MM.1S (cell line): ENCODE data around the gene PDPK1.
"Not testable (repeated sequence)": the region's sequence is repeated elsewhere in the genome, so short reads cannot be mapped to it uniquely, and the experiment has no call there.

Source experiments
- DNase-seq: peaks from one replicate; pipeline ENCODE4 v3.0.0-alpha.2; 2015
- H2AFZ ChIP-seq: fragments of 300-600 bp; sonication (generic); 2 replicates; pipeline ENCODE4 v1.6.0; 2016; ENCODE audit warnings: antibody characterized with exemption, low read length
- H3F3A ChIP-seq: fragments of 300-600 bp; sonication (generic); 2 replicates; pipeline ENCODE4 v1.6.1; 2016; ENCODE audit warnings: mild to moderate bottlenecking, antibody characterized with exemption, low read length, moderate library complexity, mixed read lengths; ENCODE audit not compliant: insufficient read depth
- H3K27ac ChIP-seq: fragments of 300-600 bp; sonication (generic); 2 replicates; pipeline ENCODE4 v1.5.1; 2016; ENCODE audit warnings: mild to moderate bottlenecking, low read length
- H3K27me3 ChIP-seq: fragments of 300-600 bp; sonication (generic); replicated peaks from 2 replicates; pipeline ENCODE4 v1.6.0; 2016; ENCODE audit warnings: low read length; ENCODE audit not compliant: insufficient read depth
- H3K36me3 ChIP-seq: fragments of 300-600 bp; sonication (generic); replicated peaks from 2 replicates; pipeline ENCODE4 v1.6.1; 2016; ENCODE audit warnings: mild to moderate bottlenecking, low read length, mixed read lengths; ENCODE audit not compliant: insufficient read depth
- H3K4me1 ChIP-seq: fragments of 300-600 bp; sonication (generic); 2 replicates; pipeline ENCODE4 v1.6.1; 2016; ENCODE audit warnings: low read length, mixed read lengths
- H3K4me2 ChIP-seq: fragments of 300-600 bp; sonication (generic); 2 replicates; pipeline ENCODE4 v1.6.0; 2016; ENCODE audit warnings: low read depth, low read length
- H3K4me3 ChIP-seq: fragments of 300-600 bp; sonication (generic); 2 replicates; pipeline ENCODE4 v1.5.1; 2016; ENCODE audit warnings: low read length, mixed read lengths
- H3K79me2 ChIP-seq: fragments of 300-600 bp; sonication (generic); 2 replicates; pipeline ENCODE4 v1.6.1; 2016; ENCODE audit warnings: mixed run types, low read length, mixed read lengths
- H3K9ac ChIP-seq: fragments of 300-600 bp; sonication (generic); 2 replicates; pipeline ENCODE4 v1.6.1; 2016; ENCODE audit warnings: low read length, mixed read lengths
- H3K9me2 ChIP-seq: fragments of 300-600 bp; sonication (generic); replicated peaks from 2 replicates; pipeline ENCODE4 v1.6.1; 2016; ENCODE audit warnings: mild to moderate bottlenecking, low read length, mixed read lengths; ENCODE audit not compliant: insufficient read depth
- H3K9me3 ChIP-seq: fragments of 300-600 bp; sonication (generic); replicated peaks from 2 replicates; pipeline ENCODE4 v1.6.1; 2016; ENCODE audit warnings: mild to moderate bottlenecking, low read length, mixed read lengths; ENCODE audit not compliant: insufficient read depth
- H4K20me1 ChIP-seq: fragments of 300-600 bp; sonication (generic); 2 replicates; pipeline ENCODE4 v1.6.1; 2016; ENCODE audit warnings: mild to moderate bottlenecking, low read length, moderate library complexity, mixed read lengths; ENCODE audit not compliant: insufficient read depth

The PDPK1 gene

GRCh38 chr16:2632291-2632690, 94.5 kb downstream of the PDPK1 start:
- not testable (repeated sequence) for H3K27ac ChIP-seq, H3K4me3 ChIP-seq, H3K9me3 ChIP-seq, H3K4me2 ChIP-seq, H3K9me2 ChIP-seq, H3K79me2 ChIP-seq, H3K36me3 ChIP-seq, DNase-seq, H3F3A ChIP-seq, H3K27me3 ChIP-seq, H3K4me1 ChIP-seq, H2AFZ ChIP-seq, H4K20me1 ChIP-seq, H3K9ac ChIP-seq

- not testable (repeated sequence) for H3K36me3 ChIP-seq, H3K9ac ChIP-seq, H3K4me3 ChIP-seq, H2AFZ ChIP-seq, H3K4me2 ChIP-seq, H3K9me2 ChIP-seq, H3F3A ChIP-seq, H3K9me3 ChIP-seq, H4K20me1 ChIP-seq, DNase-seq, H3K4me1 ChIP-seq, H3K27me3 ChIP-seq, H3K79me2 ChIP-seq, H3K27ac ChIP-seq
These were observed 101.4 kb downstream of the PDPK1 start for GRCh38 chr16:2639071-2639721.

- H3K9me3 ChIP-seq, H3K4me3 ChIP-seq, H3K4me1 ChIP-seq, H3K9ac ChIP-seq, H2AFZ ChIP-seq, H3K4me2 ChIP-seq, H4K20me1 ChIP-seq, H3K9me2 ChIP-seq, DNase-seq, H3K27me3 ChIP-seq, H3F3A ChIP-seq, H3K36me3 ChIP-seq, H3K27ac ChIP-seq, H3K79me2 ChIP-seq: not testable (repeated sequence)
These were observed 101.9 kb downstream of the PDPK1 start for GRCh38 chr16:2639722-2640072.

- H3K4me2 ChIP-seq, H2AFZ ChIP-seq, H4K20me1 ChIP-seq, DNase-seq, H3K9me3 ChIP-seq, H3K9me2 ChIP-seq, H3K27ac ChIP-seq, H3K9ac ChIP-seq, H3K4me1 ChIP-seq, H3F3A ChIP-seq, H3K79me2 ChIP-seq, H3K4me3 ChIP-seq, H3K36me3 ChIP-seq, H3K27me3 ChIP-seq: not testable (repeated sequence)
These were observed 104.7 kb downstream of the PDPK1 start for GRCh38 chr16:2642561-2642960.

- not testable (repeated sequence) for H3K4me3 ChIP-seq, H3K9me3 ChIP-seq, H3K4me2 ChIP-seq, H3K9me2 ChIP-seq, H3K4me1 ChIP-seq, H3K36me3 ChIP-seq, DNase-seq, H3K9ac ChIP-seq, H2AFZ ChIP-seq, H3K27ac ChIP-seq, H3F3A ChIP-seq, H4K20me1 ChIP-seq, H3K27me3 ChIP-seq, H3K79me2 ChIP-seq
These were observed 107.1 kb downstream of the PDPK1 start for GRCh38 chr16:2644754-2645453.

- not testable (repeated sequence) for H3K9me3 ChIP-seq, DNase-seq, H3F3A ChIP-seq, H3K27ac ChIP-seq, H4K20me1 ChIP-seq, H3K4me3 ChIP-seq, H3K9ac ChIP-seq, H3K27me3 ChIP-seq, H3K4me1 ChIP-seq, H2AFZ ChIP-seq, H3K4me2 ChIP-seq, H3K36me3 ChIP-seq, H3K9me2 ChIP-seq, H3K79me2 ChIP-seq
These were observed 113.5 kb downstream of the PDPK1 start for GRCh38 chr16:2651268-2651871.
